Stimulated activated CD4-positive, alpha-beta T cell treated with anti-CD3 and anti-CD28 coated beads, Interleukin-12 subunit alpha, Interleukin-12 subunit beta, amount 100 ng/mL, for 24 hours (primary cell): ENCODE data around the gene ST6GAL2.

ENCODE experiments used
- DNase-seq, 2 experiments: peaks; one replicate each; pipeline ENCODE4 v3.0.0-alpha.2; 2020; ENCODE audit warnings: low read depth in 2 of 2

The ST6GAL2 gene

GRCh38 chr2:106827158-106827557 is 58.8 kb downstream of the ST6GAL2 start:
- DNase-seq: no peak

GRCh38 chr2:106825161-106825560 is 60.8 kb downstream of the ST6GAL2 start:
- DNase-seq: no peak

GRCh38 chr2:106816974-106817373 is 69.0 kb downstream of the ST6GAL2 start:
- DNase-seq: no peak

- no peak for DNase-seq
Observed at GRCh38 chr2:106812841-106813240, 73.1 kb downstream of the ST6GAL2 start.

GRCh38 chr2:106812383-106812782 is 73.6 kb downstream of the ST6GAL2 start:
- DNase-seq: no peak

GRCh38 chr2:106805716-106806115 is 80.3 kb downstream of the ST6GAL2 start:
- DNase-seq: no peak

GRCh38 chr2:106804161-106804560 is 81.8 kb downstream of the ST6GAL2 start:
- no peak for DNase-seq

- DNase-seq: no peak
Observed at GRCh38 chr2:106800976-106801655, 84.9 kb downstream of the ST6GAL2 start.

- no peak for DNase-seq
Observed at GRCh38 chr2:106800180-106800579, 85.8 kb downstream of the ST6GAL2 start.

GRCh38 chr2:106798826-106799552 is 87.0 kb downstream of the ST6GAL2 start:
- DNase-seq: no peak

GRCh38 chr2:106797494-106797893 is 88.5 kb downstream of the ST6GAL2 start:
- DNase-seq: no peak

GRCh38 chr2:106792671-106793070 is 93.3 kb downstream of the ST6GAL2 start:
- no peak for DNase-seq

GRCh38 chr2:106789185-106789584 is 96.8 kb downstream of the ST6GAL2 start:
- DNase-seq: no peak

GRCh38 chr2:106782681-106783080 is 103.3 kb downstream of the ST6GAL2 start:
- DNase-seq: no peak

GRCh38 chr2:106781196-106781595 is 104.8 kb downstream of the ST6GAL2 start:
- DNase-seq: no peak

GRCh38 chr2:106771811-106772210 is 114.2 kb downstream of the ST6GAL2 start:
- no peak for DNase-seq

- DNase-seq: no peak
Observed at GRCh38 chr2:106770986-106771385, 115.0 kb downstream of the ST6GAL2 start.

GRCh38 chr2:106764614-106765013 is 121.4 kb downstream of the ST6GAL2 start:
- no peak for DNase-seq

GRCh38 chr2:106759966-106760365 is 126.0 kb downstream of the ST6GAL2 start:
- DNase-seq: no peak

GRCh38 chr2:106758901-106759497 is 127.0 kb downstream of the ST6GAL2 start:
- no peak for DNase-seq
